DND-41 (cell line): ENCODE measurements around the gene HMGXB3.

ENCODE experiments used
- ATAC-seq: fragments of 200-7000 bp; cut with Tn5 transposase; 3 replicates; pipeline ENCODE4 v1.9.1; 2021; ENCODE audit warnings: low read depth; ENCODE audit not compliant: insufficient read depth
- DNase-seq: peaks from one replicate; pipeline ENCODE4 v3.0.0-alpha.2; 2020
- H2AFZ ChIP-seq: 2 replicates; pipeline ENCODE4 v1.6.0; 2012; ENCODE audit warnings: low read depth, low read length
- H3K27ac ChIP-seq: 2 replicates; pipeline ENCODE4 v1.5.1; 2012; ENCODE audit warnings: low read length, inconsistent platforms
- H3K27me3 ChIP-seq: fragments of 200-600 bp; sonication (generic); 2 replicates; pipeline ENCODE4 v1.6.0; 2012; ENCODE audit warnings: low read length, mild to moderate bottlenecking, inconsistent platforms; ENCODE audit not compliant: insufficient read depth, poor library complexity
- H3K36me3 ChIP-seq: 2 replicates; pipeline ENCODE4 v1.5.1; 2012; ENCODE audit warnings: low read length, inconsistent platforms; ENCODE audit not compliant: insufficient read depth
- H3K4me1 ChIP-seq: 2 replicates; pipeline ENCODE4 v1.5.1; 2012; ENCODE audit warnings: mild to moderate bottlenecking, low read length; ENCODE audit not compliant: insufficient read depth
- H3K4me2 ChIP-seq: 2 replicates; pipeline ENCODE4 v1.6.0; 2012; ENCODE audit warnings: mild to moderate bottlenecking, moderate library complexity, low read length, inconsistent platforms; ENCODE audit not compliant: insufficient read depth
- H3K4me3 ChIP-seq, 2 experiments: fragments of 200-600 bp in 1 of 2; shearing (Covaris generic) in 1 of 2; 2 replicates each; pipeline ENCODE4 v1.5.1; 2012 to 2016; ENCODE audit warnings: inconsistent platforms in 2 of 2, low read length in 2 of 2, mild to moderate bottlenecking in 2 of 2, low read depth in 1 of 2, moderate library complexity in 1 of 2
- H3K79me2 ChIP-seq: 2 replicates; pipeline ENCODE4 v1.6.0; 2012; ENCODE audit warnings: low read length, inconsistent platforms; ENCODE audit not compliant: insufficient read depth
- H3K9ac ChIP-seq: 2 replicates; pipeline ENCODE4 v1.6.0; 2012; ENCODE audit warnings: low read depth, mild to moderate bottlenecking, inconsistent platforms, low read length, moderate library complexity
- H3K9me3 ChIP-seq: 2 replicates; pipeline ENCODE4 v1.5.1; 2012; ENCODE audit warnings: low read length, moderate library complexity, mild to moderate bottlenecking, inconsistent platforms; ENCODE audit not compliant: insufficient read depth, severe bottlenecking
- H4K20me1 ChIP-seq: 2 replicates; pipeline ENCODE4 v1.6.0; 2012; ENCODE audit warnings: low read length; ENCODE audit not compliant: insufficient read depth
- EZH2 ChIP-seq: IDR thresholded peaks from 3 replicates; pipeline ENCODE4 v1.6.1; 2012; ENCODE audit warnings: borderline replicate concordance, low read depth, mild to moderate bottlenecking, moderate library complexity, low read length, inconsistent platforms; ENCODE audit not compliant: severe bottlenecking
- TF ChIP-seq, protein P1 (sequence below): IDR thresholded peaks from 2 replicates; pipeline ENCODE4 v1.5.1; 2012; ENCODE audit warnings: borderline replicate concordance, low read length, moderate library complexity, mild to moderate bottlenecking; ENCODE audit not compliant: poor library complexity, severe bottlenecking; ENCODE audit errors: extremely low read depth

HMGXB3 gene

GRCh38 chr5:149954798-149955197 lies 45.7 kb upstream of the HMGXB3 start:
- Histone ChIP-seq H3K9me3 (no peaks in the 10 kb centered on the region), H3K4me3 (no peak overlapping the region), H3K36me3 (no peaks in the 10 kb centered on the region), H2AFZ (no peak overlapping the region), H4K20me1 (no peaks in the 10 kb centered on the region), H3K9ac (no peak overlapping the region), H3K4me2 (no peak overlapping the region), H3K4me1 (peaks cover 5% of the 10 kb centered on the region), H3K79me2 (no peaks in the 10 kb centered on the region), H3K27ac (no peak overlapping the region), H3K27me3 (peaks cover 6% of the 10 kb centered on the region)
- TF ChIP-seq, protein P1, sequence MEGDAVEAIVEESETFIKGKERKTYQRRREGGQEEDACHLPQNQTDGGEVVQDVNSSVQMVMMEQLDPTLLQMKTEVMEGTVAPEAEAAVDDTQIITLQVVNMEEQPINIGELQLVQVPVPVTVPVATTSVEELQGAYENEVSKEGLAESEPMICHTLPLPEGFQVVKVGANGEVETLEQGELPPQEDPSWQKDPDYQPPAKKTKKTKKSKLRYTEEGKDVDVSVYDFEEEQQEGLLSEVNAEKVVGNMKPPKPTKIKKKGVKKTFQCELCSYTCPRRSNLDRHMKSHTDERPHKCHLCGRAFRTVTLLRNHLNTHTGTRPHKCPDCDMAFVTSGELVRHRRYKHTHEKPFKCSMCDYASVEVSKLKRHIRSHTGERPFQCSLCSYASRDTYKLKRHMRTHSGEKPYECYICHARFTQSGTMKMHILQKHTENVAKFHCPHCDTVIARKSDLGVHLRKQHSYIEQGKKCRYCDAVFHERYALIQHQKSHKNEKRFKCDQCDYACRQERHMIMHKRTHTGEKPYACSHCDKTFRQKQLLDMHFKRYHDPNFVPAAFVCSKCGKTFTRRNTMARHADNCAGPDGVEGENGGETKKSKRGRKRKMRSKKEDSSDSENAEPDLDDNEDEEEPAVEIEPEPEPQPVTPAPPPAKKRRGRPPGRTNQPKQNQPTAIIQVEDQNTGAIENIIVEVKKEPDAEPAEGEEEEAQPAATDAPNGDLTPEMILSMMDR, result no peak
- TF ChIP-seq EZH2, result no peak
- DNase-seq, result no peak
- ATAC-seq, result no peak

GRCh38 chr5:149956685-149957084 lies 43.9 kb upstream of the HMGXB3 start:
- H3K79me2 ChIP-seq, result peaks cover 8% of the 10 kb centered on the region
- no peak overlapping the region for H3K27ac ChIP-seq
- DNase-seq (no peak), ATAC-seq (no peak)
- H3K4me1 ChIP-seq, result peaks cover 17% of the 10 kb centered on the region
- H3K4me3 ChIP-seq, result no peak overlapping the region
- H3K36me3 ChIP-seq, result no peaks in the 10 kb centered on the region
- no peak overlapping the region for H3K4me2 ChIP-seq
- H3K9ac ChIP-seq, result no peak overlapping the region
- H2AFZ ChIP-seq, result no peak overlapping the region
- no peak for TF ChIP-seq EZH2
- TF ChIP-seq, protein P1, result no peak
- H4K20me1 ChIP-seq, result no peaks in the 10 kb centered on the region
- no peaks in the 10 kb centered on the region for H3K27me3 ChIP-seq
- H3K9me3 ChIP-seq, result no peaks in the 10 kb centered on the region

DNA sequence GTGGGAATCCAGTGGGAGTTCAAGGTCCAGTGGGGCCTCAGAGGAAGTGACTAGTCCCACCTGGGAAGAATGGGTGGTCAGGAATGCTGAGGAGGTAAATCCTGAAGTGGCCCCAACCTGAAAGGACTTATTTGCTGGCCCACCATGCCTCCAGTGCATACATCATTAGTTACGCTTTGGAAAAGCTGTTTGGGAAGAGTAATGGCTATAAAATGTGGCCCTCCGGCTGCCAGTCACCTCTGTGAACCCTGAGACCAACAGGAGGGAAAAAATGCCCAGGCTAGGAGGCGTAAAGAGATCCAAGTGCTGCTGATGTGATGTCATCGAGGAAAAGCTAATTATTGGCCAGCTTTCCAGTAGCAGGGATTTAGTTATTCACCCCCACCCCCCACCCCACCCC lies 42.7 kb upstream of the HMGXB3 start:
- Histone ChIP-seq H3K4me3 (no peak overlapping the region), H3K4me1 (peaks cover 26% of the 10 kb centered on the region), H4K20me1 (no peaks in the 10 kb centered on the region), H3K9me3 (no peaks in the 10 kb centered on the region), H3K9ac (no peak overlapping the region), H3K27me3 (no peaks in the 10 kb centered on the region), H3K4me2 (no peak overlapping the region), H2AFZ (no peak overlapping the region), H3K36me3 (no peaks in the 10 kb centered on the region), H3K27ac (no peak overlapping the region), H3K79me2 (peaks cover 12% of the 10 kb centered on the region)
- ATAC-seq (no peak), DNase-seq (no peak)
- TF ChIP-seq, protein P1, result no peak
- no peak for TF ChIP-seq EZH2
